SK-N-SH treated with all-trans-retinoic acid at 6 μM for 48 hours (cell line): ENCODE data around the gene DLG5.

Source experiments
- ARNTL ChIP-seq: fragments of 450-650 bp; formaldehyde crosslinking; IDR thresholded peaks from 2 replicates; pipeline ENCODE4 v1.5.0; 2020; ENCODE audit warnings: low read depth, mild to moderate bottlenecking, moderate library complexity, borderline replicate concordance
- ISL1 ChIP-seq: fragments of 250-450 bp; sonication (Bioruptor Pico); IDR thresholded peaks from 2 replicates; pipeline ENCODE4 v2.1.2; 2022; ENCODE audit warnings: mild to moderate bottlenecking, moderate library complexity
- OSR1 ChIP-seq: fragments of 250-450 bp; sonication (Bioruptor Pico); IDR thresholded peaks from 2 replicates; pipeline ENCODE4 v1.8.0; 2022; ENCODE audit warnings: moderate library complexity, mild to moderate bottlenecking, inconsistent platforms
- RARB ChIP-seq: fragments of 250-450 bp; sonication (Bioruptor Pico); IDR thresholded peaks from 2 replicates; pipeline ENCODE4 v1.8.0; 2021; ENCODE audit warnings: mild to moderate bottlenecking, moderate library complexity
- TCF4 ChIP-seq: fragments of 250-450 bp; sonication (Bioruptor Pico); IDR thresholded peaks from 2 replicates; pipeline ENCODE4 v1.8.0; 2021; ENCODE audit warnings: mild to moderate bottlenecking, moderate library complexity, borderline replicate concordance
- TOX ChIP-seq: fragments of 250-450 bp; sonication (Bioruptor Pico); IDR thresholded peaks from 2 replicates; pipeline ENCODE4 v1.8.0; 2021; ENCODE audit warnings: mild to moderate bottlenecking, moderate library complexity, borderline replicate concordance
- ZFP3 ChIP-seq: fragments of 250-450 bp; sonication (Bioruptor Pico); IDR thresholded peaks from 2 replicates; pipeline ENCODE4 v1.5.0; 2020; ENCODE audit warnings: mild to moderate bottlenecking, moderate library complexity
- ZFP30 ChIP-seq: fragments of 450-650 bp; formaldehyde crosslinking; IDR thresholded peaks from 2 replicates; pipeline ENCODE4 v1.5.0; 2022; ENCODE audit warnings: mild to moderate bottlenecking, moderate library complexity
- TF ChIP-seq, protein P1 (sequence below): fragments of 250-450 bp; sonication (Bioruptor Pico); IDR thresholded peaks from 2 replicates; pipeline ENCODE4 v1.5.1; 2020; ENCODE audit warnings: low read depth, mild to moderate bottlenecking, moderate library complexity
- TF ChIP-seq, protein P2 (sequence below): fragments of 250-450 bp; sonication (Bioruptor Pico); IDR thresholded peaks from 2 replicates; pipeline ENCODE4 v1.8.0; 2020; ENCODE audit warnings: mild to moderate bottlenecking, moderate library complexity, borderline replicate concordance
- TF ChIP-seq, protein P3 (sequence below): fragments of 250-450 bp; sonication (Bioruptor Pico); IDR thresholded peaks from 2 replicates; pipeline ENCODE4 v1.5.1; 2021; ENCODE audit warnings: mild to moderate bottlenecking, moderate library complexity
- TF ChIP-seq, protein P4 (sequence below): fragments of 250-450 bp; sonication (Bioruptor Pico); IDR thresholded peaks from 2 replicates; pipeline ENCODE4 v1.5.0; 2020; ENCODE audit warnings: mild to moderate bottlenecking, moderate library complexity
- TF ChIP-seq, protein P5 (sequence below): fragments of 250-450 bp; sonication (Bioruptor Pico); IDR thresholded peaks from 2 replicates; pipeline ENCODE4 v1.8.0; 2021; ENCODE audit warnings: low read depth, mild to moderate bottlenecking, moderate library complexity, borderline replicate concordance

DNA sequence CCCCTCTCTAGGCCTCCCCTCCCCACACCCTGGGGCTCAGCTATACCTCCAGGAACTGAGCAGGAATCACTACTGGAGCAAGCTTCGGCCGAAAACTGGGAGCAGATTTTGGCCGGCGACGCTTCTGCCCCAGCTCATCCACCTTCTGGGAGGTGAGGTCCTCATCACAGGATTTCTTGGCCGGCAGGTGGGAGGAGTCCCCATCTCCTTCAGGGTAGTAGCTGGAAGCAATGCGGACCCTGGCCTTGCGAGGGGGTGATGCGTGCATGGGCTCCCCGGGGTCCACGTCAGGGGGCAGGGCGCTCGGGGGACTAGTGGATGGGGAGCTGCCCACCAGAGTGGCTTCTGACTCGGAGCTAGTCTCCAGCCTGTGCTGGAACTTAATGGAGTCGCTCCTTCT, 105.5 kb downstream of the DLG5 start:
- TF ChIP-seq, protein P1, sequence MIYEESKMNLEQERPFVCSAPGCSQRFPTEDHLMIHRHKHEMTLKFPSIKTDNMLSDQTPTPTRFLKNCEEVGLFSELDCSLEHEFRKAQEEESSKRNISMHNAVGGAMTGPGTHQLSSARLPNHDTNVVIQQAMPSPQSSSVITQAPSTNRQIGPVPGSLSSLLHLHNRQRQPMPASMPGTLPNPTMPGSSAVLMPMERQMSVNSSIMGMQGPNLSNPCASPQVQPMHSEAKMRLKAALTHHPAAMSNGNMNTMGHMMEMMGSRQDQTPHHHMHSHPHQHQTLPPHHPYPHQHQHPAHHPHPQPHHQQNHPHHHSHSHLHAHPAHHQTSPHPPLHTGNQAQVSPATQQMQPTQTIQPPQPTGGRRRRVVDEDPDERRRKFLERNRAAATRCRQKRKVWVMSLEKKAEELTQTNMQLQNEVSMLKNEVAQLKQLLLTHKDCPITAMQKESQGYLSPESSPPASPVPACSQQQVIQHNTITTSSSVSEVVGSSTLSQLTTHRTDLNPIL (CRISPR knock-in tag), result no peak
- TF ChIP-seq, protein P2, sequence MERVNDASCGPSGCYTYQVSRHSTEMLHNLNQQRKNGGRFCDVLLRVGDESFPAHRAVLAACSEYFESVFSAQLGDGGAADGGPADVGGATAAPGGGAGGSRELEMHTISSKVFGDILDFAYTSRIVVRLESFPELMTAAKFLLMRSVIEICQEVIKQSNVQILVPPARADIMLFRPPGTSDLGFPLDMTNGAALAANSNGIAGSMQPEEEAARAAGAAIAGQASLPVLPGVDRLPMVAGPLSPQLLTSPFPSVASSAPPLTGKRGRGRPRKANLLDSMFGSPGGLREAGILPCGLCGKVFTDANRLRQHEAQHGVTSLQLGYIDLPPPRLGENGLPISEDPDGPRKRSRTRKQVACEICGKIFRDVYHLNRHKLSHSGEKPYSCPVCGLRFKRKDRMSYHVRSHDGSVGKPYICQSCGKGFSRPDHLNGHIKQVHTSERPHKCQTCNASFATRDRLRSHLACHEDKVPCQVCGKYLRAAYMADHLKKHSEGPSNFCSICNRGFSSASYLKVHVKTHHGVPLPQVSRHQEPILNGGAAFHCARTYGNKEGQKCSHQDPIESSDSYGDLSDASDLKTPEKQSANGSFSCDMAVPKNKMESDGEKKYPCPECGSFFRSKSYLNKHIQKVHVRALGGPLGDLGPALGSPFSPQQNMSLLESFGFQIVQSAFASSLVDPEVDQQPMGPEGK, result no peak
- no peak for TF ChIP-seq ZFP3 (CRISPR knock-in tag)
- no peak for TF ChIP-seq TOX
- no peak for TF ChIP-seq TCF4 (CRISPR knock-in tag)
- no peak for TF ChIP-seq RARB (CRISPR knock-in tag)
- TF ChIP-seq ISL1 (CRISPR knock-in tag), result no peak
- TF ChIP-seq, protein P3, sequence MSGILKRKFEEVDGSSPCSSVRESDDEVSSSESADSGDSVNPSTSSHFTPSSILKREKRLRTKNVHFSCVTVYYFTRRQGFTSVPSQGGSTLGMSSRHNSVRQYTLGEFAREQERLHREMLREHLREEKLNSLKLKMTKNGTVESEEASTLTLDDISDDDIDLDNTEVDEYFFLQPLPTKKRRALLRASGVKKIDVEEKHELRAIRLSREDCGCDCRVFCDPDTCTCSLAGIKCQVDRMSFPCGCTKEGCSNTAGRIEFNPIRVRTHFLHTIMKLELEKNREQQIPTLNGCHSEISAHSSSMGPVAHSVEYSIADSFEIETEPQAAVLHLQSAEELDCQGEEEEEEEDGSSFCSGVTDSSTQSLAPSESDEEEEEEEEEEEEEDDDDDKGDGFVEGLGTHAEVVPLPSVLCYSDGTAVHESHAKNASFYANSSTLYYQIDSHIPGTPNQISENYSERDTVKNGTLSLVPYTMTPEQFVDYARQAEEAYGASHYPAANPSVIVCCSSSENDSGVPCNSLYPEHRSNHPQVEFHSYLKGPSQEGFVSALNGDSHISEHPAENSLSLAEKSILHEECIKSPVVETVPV, result no peak
- TF ChIP-seq OSR1 (CRISPR knock-in tag), result no peak
- TF ChIP-seq, protein P4, sequence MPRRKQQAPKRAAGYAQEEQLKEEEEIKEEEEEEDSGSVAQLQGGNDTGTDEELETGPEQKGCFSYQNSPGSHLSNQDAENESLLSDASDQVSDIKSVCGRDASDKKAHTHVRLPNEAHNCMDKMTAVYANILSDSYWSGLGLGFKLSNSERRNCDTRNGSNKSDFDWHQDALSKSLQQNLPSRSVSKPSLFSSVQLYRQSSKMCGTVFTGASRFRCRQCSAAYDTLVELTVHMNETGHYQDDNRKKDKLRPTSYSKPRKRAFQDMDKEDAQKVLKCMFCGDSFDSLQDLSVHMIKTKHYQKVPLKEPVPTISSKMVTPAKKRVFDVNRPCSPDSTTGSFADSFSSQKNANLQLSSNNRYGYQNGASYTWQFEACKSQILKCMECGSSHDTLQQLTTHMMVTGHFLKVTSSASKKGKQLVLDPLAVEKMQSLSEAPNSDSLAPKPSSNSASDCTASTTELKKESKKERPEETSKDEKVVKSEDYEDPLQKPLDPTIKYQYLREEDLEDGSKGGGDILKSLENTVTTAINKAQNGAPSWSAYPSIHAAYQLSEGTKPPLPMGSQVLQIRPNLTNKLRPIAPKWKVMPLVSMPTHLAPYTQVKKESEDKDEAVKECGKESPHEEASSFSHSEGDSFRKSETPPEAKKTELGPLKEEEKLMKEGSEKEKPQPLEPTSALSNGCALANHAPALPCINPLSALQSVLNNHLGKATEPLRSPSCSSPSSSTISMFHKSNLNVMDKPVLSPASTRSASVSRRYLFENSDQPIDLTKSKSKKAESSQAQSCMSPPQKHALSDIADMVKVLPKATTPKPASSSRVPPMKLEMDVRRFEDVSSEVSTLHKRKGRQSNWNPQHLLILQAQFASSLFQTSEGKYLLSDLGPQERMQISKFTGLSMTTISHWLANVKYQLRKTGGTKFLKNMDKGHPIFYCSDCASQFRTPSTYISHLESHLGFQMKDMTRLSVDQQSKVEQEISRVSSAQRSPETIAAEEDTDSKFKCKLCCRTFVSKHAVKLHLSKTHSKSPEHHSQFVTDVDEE, result no peak
- no peak for TF ChIP-seq ZFP30 (CRISPR knock-in tag)
- no peak for TF ChIP-seq ARNTL
- TF ChIP-seq, protein P5, sequence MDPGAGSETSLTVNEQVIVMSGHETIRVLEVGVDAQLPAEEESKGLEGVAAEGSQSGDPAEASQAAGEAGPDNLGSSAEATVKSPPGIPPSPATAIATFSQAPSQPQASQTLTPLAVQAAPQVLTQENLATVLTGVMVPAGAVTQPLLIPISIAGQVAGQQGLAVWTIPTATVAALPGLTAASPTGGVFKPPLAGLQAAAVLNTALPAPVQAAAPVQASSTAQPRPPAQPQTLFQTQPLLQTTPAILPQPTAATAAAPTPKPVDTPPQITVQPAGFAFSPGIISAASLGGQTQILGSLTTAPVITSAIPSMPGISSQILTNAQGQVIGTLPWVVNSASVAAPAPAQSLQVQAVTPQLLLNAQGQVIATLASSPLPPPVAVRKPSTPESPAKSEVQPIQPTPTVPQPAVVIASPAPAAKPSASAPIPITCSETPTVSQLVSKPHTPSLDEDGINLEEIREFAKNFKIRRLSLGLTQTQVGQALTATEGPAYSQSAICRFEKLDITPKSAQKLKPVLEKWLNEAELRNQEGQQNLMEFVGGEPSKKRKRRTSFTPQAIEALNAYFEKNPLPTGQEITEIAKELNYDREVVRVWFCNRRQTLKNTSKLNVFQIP, result no peak
